ENCODE measurements around the gene SLC49A4.

The SLC49A4 gene

DNA sequence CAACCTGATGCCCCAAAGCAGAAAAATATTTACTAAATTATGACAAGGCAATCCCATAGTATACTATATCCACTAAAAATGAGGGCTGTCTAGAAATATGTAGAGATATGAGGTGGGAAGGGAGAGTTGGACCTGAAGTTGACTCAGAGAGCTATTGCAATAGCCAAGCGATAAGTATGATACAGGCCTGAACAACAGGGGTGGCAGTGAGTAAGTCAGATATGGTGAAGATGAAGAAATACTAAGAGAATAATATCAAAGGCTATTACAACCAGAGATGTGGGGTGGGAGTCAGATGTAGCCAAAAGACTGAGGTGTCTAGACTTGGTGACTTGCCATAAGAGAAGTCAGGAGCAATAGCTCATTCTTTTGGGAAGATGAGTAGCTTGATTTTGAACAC, 10.4 kb upstream of the SLC49A4 start:
- DNase-seq (ENCODE audit: extremely low spot score) = no peak
- TF ChIP-seq, protein P1, sequence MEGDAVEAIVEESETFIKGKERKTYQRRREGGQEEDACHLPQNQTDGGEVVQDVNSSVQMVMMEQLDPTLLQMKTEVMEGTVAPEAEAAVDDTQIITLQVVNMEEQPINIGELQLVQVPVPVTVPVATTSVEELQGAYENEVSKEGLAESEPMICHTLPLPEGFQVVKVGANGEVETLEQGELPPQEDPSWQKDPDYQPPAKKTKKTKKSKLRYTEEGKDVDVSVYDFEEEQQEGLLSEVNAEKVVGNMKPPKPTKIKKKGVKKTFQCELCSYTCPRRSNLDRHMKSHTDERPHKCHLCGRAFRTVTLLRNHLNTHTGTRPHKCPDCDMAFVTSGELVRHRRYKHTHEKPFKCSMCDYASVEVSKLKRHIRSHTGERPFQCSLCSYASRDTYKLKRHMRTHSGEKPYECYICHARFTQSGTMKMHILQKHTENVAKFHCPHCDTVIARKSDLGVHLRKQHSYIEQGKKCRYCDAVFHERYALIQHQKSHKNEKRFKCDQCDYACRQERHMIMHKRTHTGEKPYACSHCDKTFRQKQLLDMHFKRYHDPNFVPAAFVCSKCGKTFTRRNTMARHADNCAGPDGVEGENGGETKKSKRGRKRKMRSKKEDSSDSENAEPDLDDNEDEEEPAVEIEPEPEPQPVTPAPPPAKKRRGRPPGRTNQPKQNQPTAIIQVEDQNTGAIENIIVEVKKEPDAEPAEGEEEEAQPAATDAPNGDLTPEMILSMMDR (IDR thresholded peaks at IDR 0.05; ENCODE audit: control extremely low read depth, extremely low read depth, low read depth, missing control alignments) = no peak
- POLR2A ChIA-PET = no interaction called here
- CTCF ChIA-PET = interaction anchor here (1.0 to 2.8 kb wide), 6 partner anchors 9 to 101 kb away, joined by 3 to 10 read pairs (median 4); partner anchors contain the start of gene HSPBAP1

DNA sequence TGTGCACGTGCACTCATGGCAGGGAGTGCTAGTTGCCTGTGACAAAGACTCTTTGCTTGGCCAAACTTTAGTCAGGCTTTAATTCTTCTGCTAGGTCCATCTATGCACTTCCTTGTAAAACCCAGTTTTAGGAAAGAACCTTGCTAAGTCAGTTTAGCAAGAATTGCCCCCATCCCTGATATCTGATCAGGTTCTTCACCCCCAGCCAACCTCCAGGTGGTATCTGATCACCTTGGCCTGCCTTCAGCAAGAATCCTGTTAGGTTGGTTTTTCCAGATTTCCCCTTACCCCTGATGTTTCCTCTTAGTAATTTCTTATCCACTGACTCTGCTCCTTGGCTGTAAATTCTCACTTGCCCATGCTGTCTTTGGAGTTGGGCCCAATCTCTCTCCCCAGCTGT, 9.6 kb upstream of the SLC49A4 start:
- POLR2A ChIA-PET = no interaction called here
- TF ChIP-seq, protein P1 (IDR thresholded peaks at IDR 0.05; ENCODE audit: control extremely low read depth, extremely low read depth, low read depth, missing control alignments) = no peak
- CTCF ChIA-PET = interaction anchor here (1.1 to 1.4 kb wide), 3 partner anchors 9 to 30 kb away, joined by 3 to 6 read pairs (median 5); partner anchors contain the start of gene HSPBAP1
- DNase-seq (ENCODE audit: extremely low spot score) = no peak

DNA sequence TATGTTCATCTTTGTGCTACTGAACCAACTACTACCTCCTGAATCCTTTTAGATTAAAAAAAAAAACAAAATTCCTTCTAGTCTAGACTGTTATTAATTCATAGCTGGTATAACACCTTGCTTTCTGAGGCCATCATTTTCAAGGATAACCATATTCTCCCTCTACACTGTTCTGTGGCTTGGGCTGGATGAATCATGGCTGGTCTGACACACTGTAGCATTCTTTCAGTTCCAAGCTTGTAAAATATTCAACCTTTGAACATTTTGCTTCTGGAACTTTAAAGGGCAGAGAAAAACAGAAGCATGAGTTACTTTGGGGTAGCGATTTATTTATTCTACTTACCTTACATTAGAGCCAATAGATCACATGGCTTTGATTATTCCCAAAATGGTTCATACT, 8.8 kb upstream of the SLC49A4 start:
- TF ChIP-seq, protein P1 (IDR thresholded peaks at IDR 0.05; ENCODE audit: control extremely low read depth, extremely low read depth, low read depth, missing control alignments) = no peak
- no peak for DNase-seq (ENCODE audit: extremely low spot score)
- ChIA-PET CTCF (interaction anchor here (0.9 to 1.4 kb wide), 4 partner anchors 12 to 25 kb away, joined by 3 to 4 read pairs (median 4); no protein-coding TSS in a partner anchor), POLR2A (no interaction called here)

DNA sequence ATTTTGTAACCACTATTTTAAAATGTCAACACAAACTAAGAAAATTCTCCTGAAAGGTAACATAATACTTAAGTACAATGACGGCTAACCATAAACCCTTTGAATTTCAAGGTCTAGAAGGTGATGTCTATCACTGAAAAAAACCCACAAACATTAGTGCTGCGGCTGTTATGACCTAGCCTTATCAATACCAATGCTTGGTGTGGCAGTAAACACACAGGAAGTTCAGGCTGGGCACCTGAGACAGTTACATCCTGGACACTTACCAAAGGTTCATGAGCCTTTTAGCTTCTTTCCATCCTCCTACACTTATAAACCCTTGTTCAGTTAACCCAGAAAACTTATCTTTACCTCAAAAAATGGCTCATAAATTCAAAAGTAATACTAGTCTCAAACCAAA, 7.0 kb upstream of the SLC49A4 start:
- TF ChIP-seq, protein P1 (IDR thresholded peaks at IDR 0.05; ENCODE audit: control extremely low read depth, extremely low read depth, low read depth, missing control alignments) = no peak
- ChIA-PET CTCF (no interaction called here), POLR2A (no interaction called here)
- no peak for DNase-seq (ENCODE audit: extremely low spot score)

DNA sequence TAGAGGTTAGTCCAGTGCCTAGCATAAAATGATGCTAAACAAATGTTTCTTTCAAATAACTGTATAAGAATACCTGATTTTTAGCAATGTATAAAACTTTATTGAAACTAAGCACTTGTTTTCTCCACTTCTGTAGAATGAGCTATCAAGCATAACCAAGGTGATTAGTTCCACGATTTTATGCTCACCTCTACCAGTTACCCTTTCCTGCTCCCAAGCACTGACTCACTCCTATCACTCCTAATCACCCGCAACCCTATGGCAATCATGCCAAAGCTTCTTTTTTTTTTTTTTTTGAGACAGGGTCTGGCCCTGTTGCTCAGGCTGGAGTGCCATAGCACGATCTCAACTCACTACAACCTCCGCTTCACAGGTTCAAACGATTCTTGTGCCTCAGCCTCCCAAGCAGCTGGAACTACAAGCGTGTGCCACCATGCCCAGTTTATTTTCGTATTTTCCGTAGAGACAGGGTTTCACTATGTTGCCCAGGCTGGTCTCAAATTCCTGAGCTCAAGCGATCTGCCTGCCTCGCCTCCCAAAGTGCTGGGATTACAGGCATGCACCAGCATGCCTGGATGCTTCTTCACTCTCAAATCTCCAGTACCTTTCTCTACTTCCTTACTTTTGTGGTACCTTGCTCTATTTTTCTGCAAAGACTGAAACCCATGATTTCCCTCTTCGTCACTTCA, 5.1 kb upstream of the SLC49A4 start:
- ChIA-PET POLR2A (no interaction called here), CTCF (no interaction called here)
- no peak for DNase-seq (ENCODE audit: extremely low spot score)
- TF ChIP-seq, protein P1 (IDR thresholded peaks at IDR 0.05; ENCODE audit: control extremely low read depth, extremely low read depth, low read depth, missing control alignments) = no peak

DNA sequence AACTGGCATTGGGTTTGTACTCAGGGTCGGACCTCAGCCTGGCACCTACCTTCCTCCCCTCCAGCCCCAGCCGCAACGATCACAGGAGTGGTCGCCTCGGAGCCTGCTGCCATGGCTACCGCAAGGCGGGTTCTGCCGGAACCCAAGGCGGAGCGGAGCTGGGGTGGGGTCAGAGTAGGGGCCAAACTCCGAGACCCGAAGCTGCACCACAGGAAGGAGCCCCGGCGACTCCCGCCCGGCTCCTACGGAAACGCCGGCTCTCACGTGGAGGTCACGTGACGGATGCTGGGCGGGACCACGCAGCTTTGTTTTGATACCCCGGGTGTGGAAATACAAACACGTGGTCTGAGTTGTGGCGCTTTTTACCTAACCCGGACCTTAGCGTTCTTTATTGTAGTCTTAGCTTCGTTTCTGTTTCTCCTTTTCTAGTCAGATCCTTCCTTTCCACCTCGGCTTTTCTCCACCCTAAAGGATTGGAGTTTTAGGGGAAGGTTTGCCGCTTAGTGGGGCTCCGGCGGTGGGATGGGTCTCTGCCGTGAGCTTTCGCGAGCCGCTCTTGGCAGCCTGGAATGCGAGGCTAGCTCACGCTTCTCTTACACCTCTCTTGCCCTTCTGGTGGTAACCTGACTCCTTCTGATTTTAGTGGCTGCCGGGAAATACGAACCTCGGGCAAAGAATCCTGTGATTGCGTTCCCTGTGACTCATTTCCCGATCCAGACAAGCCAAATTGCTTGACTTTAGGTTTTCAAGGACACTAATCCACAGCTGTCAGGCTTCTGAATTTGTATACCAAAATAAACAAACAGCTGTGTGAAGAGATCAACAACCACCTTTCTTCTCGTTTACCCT, 1.1 kb upstream of the SLC49A4 start, which contains the start of gene HSPBAP1:
HSPBAP1 (minus strand) TSS at position 264 of the 849 bp plus-strand sequence; CDS start at position 113, 151 bp downstream.
- peak; percentile 92 for DNase-seq (ENCODE audit: extremely low spot score)
- ChIA-PET CTCF (interaction anchor here (1.0 to 1.2 kb wide), 4 partner anchors 9 to 234 kb away, joined by 3 to 6 read pairs (median 3); partner anchors contain the start of gene SEMA5B), POLR2A (interaction anchor here (0.5 to 0.6 kb wide), 3 partner anchors 218 to 408 kb away, joined by 3 read pairs; partner anchors contain the start of gene SEC22A)
- TF ChIP-seq, protein P1 (IDR thresholded peaks at IDR 0.05; ENCODE audit: control extremely low read depth, extremely low read depth, low read depth, missing control alignments) = no peak
